K562 (cell line): ENCODE measurements around the gene SNX17. TPM values are rescaled to one million over a fixed set of nuclear protein-coding genes. Genes with fewer than 3 reads are reported as not detected.

Source experiments
- CHD2 ChIP-seq: IDR thresholded peaks from 2 replicates; pipeline ENCODE4 v1.6.1; 2011; ENCODE audit warnings: low read depth, low read length
- EHMT2 ChIP-seq: fragments of 450-650 bp; IDR thresholded peaks from 2 replicates; pipeline ENCODE4 v1.6.1; 2018; ENCODE audit warnings: antibody characterized with exemption
- JUNB ChIP-seq: fragments of 450-650 bp; formaldehyde crosslinking; conservative IDR thresholded peaks from 2 replicates; pipeline ENCODE4 v1.4.0; 2020; ENCODE audit warnings: mild to moderate bottlenecking
- MGA ChIP-seq: fragments of 450-650 bp; IDR thresholded peaks from 2 replicates; pipeline ENCODE4 v1.6.1; 2016; ENCODE audit warnings: mild to moderate bottlenecking, moderate library complexity
- NEUROD1 ChIP-seq: fragments of 150-350 bp; IDR thresholded peaks from 2 replicates; pipeline ENCODE4 v1.6.1; 2014; ENCODE audit warnings: borderline replicate concordance, low read length, low read depth; ENCODE audit not compliant: partially characterized antibody
- NFXL1 ChIP-seq: fragments of 450-650 bp; formaldehyde crosslinking; IDR thresholded peaks from 2 replicates; pipeline ENCODE4 v1.4.0; 2021; ENCODE audit warnings: mild to moderate bottlenecking
- POLR2B ChIP-seq: fragments of 450-650 bp; IDR thresholded peaks from 2 replicates; pipeline ENCODE4 v1.6.1; 2018; ENCODE audit warnings: low read depth; ENCODE audit not compliant: partially characterized antibody
- PRPF4 ChIP-seq: fragments of 200-400 bp; formaldehyde crosslinking; IDR thresholded peaks from one replicate; pipeline ENCODE4 v1.6.1; 2017; ENCODE audit warnings: low read length, low read depth, mild to moderate bottlenecking; ENCODE audit not compliant: insufficient read depth, poor library complexity, severe bottlenecking
- SIN3B ChIP-seq: fragments of 450-650 bp; IDR thresholded peaks from 2 replicates; pipeline ENCODE4 v1.6.1; 2017; ENCODE audit warnings: low read depth, mild to moderate bottlenecking, moderate library complexity
- SMARCB1 ChIP-seq: IDR thresholded peaks from 2 replicates; pipeline ENCODE4 v1.6.1; 2011; ENCODE audit warnings: improper control_type of control experiment, low read depth; ENCODE audit not compliant: insufficient read length
- SREBF1 ChIP-seq: fragments of 150-350 bp; IDR thresholded peaks from 2 replicates; pipeline ENCODE4 v1.6.1; 2014; ENCODE audit warnings: antibody characterized with exemption, low read depth, low read length, borderline replicate concordance
- SUPT5H ChIP-seq: fragments of 450-650 bp; IDR thresholded peaks from 2 replicates; pipeline ENCODE4 v1.6.1; 2016
- ZBTB49 ChIP-seq: sonication (generic); formaldehyde crosslinking; IDR thresholded peaks from 2 replicates; pipeline ENCODE4 v1.8.0; 2022; ENCODE audit warnings: missing genetic modification reagents, mild to moderate bottlenecking, borderline replicate concordance
- ZNF431 ChIP-seq: sonication (generic); formaldehyde crosslinking; IDR thresholded peaks from 2 replicates; pipeline ENCODE4 v1.8.0; 2022; ENCODE audit warnings: mild to moderate bottlenecking, missing genetic modification reagents
- polyA plus RNA-seq, 8 experiments: library from polyadenylated mRNA; depleted of rRNA in 4 of 8; stranded (reverse) in 5 of 8; unstranded in 3 of 8; fragments of >200 nt; fragmentation: Nextera tagmentation in 2 of 8; fragmentation: Illumina TruSeq in 1 of 8; extraction: Ambion mirVana in 2 of 8; extraction: Trizol in 1 of 8; gene quantifications; 2 replicates each; pipeline versions ENCODE4 v1.2.1 to v1.2.3, GENCODE V29; 2011 to 2014; ENCODE audit warnings: inconsistent platforms in 1 of 8, missing spikeins in 1 of 8
- total RNA-seq, 7 experiments: library from RNA; depleted of rRNA in 6 of 7; stranded (reverse); fragments of >200 nt in 6 of 7; fragmentation: Illumina TruSeq in 2 of 7; extraction: Trizol in 2 of 7; gene quantifications; 2 replicates each; pipeline versions ENCODE4 v1.2.1 to v1.2.3, GENCODE V29; 2011 to 2021; ENCODE audit warnings: low replicate concordance in 1 of 7

The SNX17 gene
- total and polyA plus RNA-seq, 9 of the 15 experiments (the other 6 are each of a cell fraction or from before 2014, with no cell fraction given) = 3.0 to 75.7 (median 54.6) TPM

- TF ChIP-seq ZNF431 (CRISPR knock-in tag) (peak; percentile 17; the same call in 1 of the 2 replicates), EHMT2 (no peak), MGA (no peak), JUNB (no peak), PRPF4 (no peak), NFXL1 (no peak), SUPT5H (peak; percentile 83), SREBF1 (peak; percentile 77; the same call in 1 of the 2 replicates), ZBTB49 (CRISPR knock-in tag) (no peak; the same call in 1 of the 2 replicates), POLR2B (peak; percentile 58), NEUROD1 (peak; percentile 97), SIN3B (peak; percentile 86), CHD2 (peak; percentile 13), SMARCB1 (no peak)
Measured at GRCh38 chr2:27370026-27370815, at the start of gene SNX17, which contains the start of gene EIF2B4 (continued).
